Measurements from ENCODE around the gene ZNF740.

The ZNF740 gene

DNA sequence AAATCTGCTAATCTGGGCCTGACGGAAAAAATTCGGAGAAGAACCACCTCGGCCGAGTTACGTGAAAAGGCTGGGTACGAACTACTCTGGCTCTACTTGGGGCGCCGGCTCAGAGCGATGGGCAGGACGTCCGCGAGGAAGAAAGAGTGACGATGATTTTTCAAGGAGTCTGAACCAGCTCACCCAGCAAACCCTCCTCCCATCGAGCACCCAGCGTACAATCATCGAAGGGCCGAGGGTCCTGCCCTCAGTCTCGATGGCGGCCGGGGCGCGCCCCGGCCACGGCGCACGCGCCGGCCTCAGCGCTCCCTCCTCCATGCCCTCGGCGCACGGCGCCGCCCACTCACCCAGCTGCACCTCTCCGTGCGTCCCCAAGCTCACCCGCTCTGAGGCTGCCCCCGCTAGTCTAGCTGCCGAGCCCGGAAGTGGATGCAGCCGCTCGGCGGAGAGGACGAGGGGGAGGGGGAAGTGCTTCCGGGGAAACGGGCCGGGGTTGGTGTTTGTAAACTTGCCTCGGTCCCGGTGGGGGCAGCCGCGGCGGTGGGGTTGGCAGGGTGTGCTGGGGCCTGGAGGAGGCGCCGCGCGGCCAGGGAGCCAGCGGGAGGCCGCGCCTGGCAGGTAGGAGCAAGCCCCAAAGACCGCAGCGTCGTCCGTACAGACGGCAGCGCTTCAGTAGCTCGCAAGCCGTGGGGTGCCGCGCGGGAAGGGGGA, at the start of gene ZNF740, which contains the start of gene CSAD:
Gene ZNF740 (plus strand): TSS at position 503 of the 711 bp plus-strand sequence. CDS start 1,262 bp downstream, outside the sequence.
Gene CSAD (minus strand): TSS at position 706 of the 711 bp plus-strand sequence. CDS start 7,455 bp downstream, outside the sequence.
- peak within 1 kb of the TSS; percentile 84 for H3K27ac ChIP-seq
- TF ChIP-seq ZFX (IDR thresholded peaks at IDR 0.05) (no peak; the same call in 1 of the 2 replicates), CTCF (conservative IDR thresholded peaks at IDR 0.05) (no peak)

DNA sequence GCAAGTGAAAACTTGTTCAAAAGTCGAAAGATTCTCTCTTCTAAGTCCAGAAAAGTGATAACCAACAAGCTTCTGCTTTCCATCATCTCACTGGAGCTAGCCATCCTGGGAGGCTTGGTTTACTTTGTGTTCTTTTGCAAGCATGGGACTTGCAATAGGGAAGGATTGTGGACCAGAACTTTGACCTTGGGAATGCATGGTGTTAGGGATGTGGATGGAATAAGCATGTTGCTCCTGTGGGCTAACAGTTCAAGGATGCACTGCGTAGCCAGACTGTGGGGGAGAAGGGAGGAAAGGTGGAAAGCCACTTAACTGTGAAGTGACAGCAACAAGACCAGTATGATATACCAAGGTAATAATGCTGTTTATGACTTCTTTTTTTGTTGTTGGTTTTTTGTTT, 48.7 kb upstream of the ZNF740 start:
- no peak for TF ChIP-seq ZFX (IDR thresholded peaks at IDR 0.05)
- no peak overlapping the region for H3K27ac ChIP-seq

DNA sequence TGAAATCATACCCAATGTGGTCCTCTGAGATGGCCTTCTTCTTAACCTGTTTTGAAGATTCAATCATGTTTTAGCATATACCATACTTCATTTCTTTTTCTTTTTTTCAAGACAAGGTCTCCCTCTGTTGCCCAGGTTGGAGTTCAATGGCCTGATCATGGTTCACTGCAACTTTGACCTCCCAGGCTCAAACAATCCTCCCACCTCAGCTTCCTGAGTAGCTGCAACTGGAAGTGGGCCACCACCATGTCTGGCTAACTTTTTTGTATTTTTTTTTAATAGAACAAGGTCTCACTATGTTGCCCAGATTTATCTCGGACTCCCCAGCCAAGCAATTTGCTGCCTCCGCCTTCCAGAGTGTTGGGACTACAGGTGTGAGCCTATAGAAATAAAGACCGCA, 46.8 kb upstream of the ZNF740 start:
- TF ChIP-seq ZFX (IDR thresholded peaks at IDR 0.05) (no peak), CTCF (conservative IDR thresholded peaks at IDR 0.05) (no peak)
- H3K27ac ChIP-seq, result no peak overlapping the region

GRCh38 chr12:53143355-53143754, 37.2 kb upstream of the ZNF740 start:
- no peak overlapping the region for H3K27ac ChIP-seq
- TF ChIP-seq CTCF (conservative IDR thresholded peaks at IDR 0.05), result no peak
- no peak for TF ChIP-seq ZFX (IDR thresholded peaks at IDR 0.05)

DNA sequence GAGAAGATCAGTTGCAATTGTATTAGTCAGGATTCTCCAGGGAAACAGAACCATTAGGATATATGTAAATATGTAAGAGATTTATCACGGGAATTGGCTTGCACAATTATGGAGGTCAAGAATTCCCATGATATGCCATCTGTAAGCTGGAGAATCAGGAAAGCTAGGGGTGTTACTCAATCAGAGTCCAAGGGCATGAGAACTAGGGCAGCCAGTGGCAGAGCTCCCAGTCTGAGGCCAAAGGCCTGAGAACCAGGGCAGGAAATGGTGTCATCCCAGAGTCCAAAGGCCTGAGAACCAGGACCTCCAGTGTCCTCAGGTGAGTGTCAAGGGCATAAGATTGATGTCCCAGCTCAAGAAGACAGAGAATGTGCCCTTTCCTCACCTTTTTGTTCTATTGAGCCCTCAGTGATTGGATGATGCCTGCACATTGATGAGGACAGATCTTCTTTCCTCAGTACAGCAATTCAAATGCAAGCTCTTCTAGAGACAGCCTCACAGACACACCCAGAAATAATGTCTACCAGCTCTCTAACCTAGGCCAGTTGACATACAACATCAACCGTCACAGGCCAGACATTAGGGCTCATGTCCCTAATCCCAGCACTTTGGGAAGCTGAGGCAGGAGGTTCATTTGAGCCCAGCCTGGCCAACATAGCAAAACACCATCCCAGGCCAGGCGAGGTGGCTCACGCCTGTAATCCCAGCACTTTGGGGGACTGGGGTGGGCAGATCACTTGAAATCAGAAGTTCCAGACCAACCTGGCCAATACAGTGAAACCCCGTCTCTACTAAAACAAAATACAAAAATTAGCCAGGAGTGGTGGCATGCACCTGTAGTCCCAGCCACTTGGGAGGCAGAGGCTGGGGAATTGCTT, 34.9 kb upstream of the ZNF740 start:
- H3K27ac ChIP-seq, result no peak overlapping the region
- TF ChIP-seq ZFX (IDR thresholded peaks at IDR 0.05), result no peak
- TF ChIP-seq CTCF (conservative IDR thresholded peaks at IDR 0.05), result no peak

DNA sequence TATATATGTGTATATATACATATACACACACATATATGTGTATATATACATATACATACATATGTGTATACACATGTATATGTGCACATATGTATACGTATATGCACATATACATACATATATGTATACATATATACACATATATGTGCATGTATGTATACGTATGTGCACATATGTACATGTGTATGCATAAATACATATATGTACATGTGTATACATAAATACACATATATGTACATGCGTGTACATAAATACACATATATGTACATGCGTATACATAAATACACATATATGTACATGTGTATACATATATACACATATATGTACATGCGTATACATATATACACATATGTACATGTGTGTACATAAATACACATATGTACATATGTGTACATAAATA, 33.3 kb upstream of the ZNF740 start:
- H3K27ac ChIP-seq, result no peak overlapping the region
- TF ChIP-seq ZFX (IDR thresholded peaks at IDR 0.05), result no peak

DNA sequence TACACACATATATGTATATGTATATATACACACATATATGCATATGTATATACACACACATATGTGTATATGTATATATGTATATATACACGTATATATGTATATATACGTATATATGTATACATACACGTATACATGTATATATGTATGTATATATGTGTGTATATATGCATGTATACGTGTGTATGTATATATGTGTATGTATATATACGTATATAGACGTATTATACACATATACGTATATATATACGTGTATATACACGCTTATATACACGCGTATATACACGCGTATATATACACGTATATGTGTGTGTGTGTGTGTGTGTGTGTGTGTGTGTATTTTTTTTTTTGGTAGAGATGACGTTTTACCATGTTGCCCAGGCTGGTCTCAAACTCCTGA, 32.9 kb upstream of the ZNF740 start:
- TF ChIP-seq CTCF (conservative IDR thresholded peaks at IDR 0.05) (no peak), ZFX (IDR thresholded peaks at IDR 0.05) (no peak)
- no peak overlapping the region for H3K27ac ChIP-seq

GRCh38 chr12:53151039-53151438, 29.5 kb upstream of the ZNF740 start:
- TF ChIP-seq ZFX (IDR thresholded peaks at IDR 0.05), result no peak
- no peak for TF ChIP-seq CTCF (conservative IDR thresholded peaks at IDR 0.05)
- H3K27ac ChIP-seq, result no peak overlapping the region

Measured in C4-2B (cell line).